DOHH2 (cell line): Measurements from ENCODE around the gene COL1A2.

Experiments
- EZH2phosphoT487 ChIP-seq: fragments of 200-600 bp; sonication (generic); IDR thresholded peaks from 2 replicates; pipeline ENCODE4 v1.6.1; 2017; ENCODE audit warnings: borderline replicate concordance, mild to moderate bottlenecking, antibody characterized with exemption, low read length, moderate library complexity, mixed read lengths
- TF ChIP-seq, protein P1 (sequence below): fragments of 200-600 bp; sonication (generic); IDR thresholded peaks from one replicate; pipeline ENCODE4 v1.5.1; 2014; ENCODE audit warnings: antibody characterized with exemption, mild to moderate bottlenecking, low read depth, low read length; ENCODE audit not compliant: poor library complexity, severe bottlenecking

- TF ChIP-seq, protein P1, sequence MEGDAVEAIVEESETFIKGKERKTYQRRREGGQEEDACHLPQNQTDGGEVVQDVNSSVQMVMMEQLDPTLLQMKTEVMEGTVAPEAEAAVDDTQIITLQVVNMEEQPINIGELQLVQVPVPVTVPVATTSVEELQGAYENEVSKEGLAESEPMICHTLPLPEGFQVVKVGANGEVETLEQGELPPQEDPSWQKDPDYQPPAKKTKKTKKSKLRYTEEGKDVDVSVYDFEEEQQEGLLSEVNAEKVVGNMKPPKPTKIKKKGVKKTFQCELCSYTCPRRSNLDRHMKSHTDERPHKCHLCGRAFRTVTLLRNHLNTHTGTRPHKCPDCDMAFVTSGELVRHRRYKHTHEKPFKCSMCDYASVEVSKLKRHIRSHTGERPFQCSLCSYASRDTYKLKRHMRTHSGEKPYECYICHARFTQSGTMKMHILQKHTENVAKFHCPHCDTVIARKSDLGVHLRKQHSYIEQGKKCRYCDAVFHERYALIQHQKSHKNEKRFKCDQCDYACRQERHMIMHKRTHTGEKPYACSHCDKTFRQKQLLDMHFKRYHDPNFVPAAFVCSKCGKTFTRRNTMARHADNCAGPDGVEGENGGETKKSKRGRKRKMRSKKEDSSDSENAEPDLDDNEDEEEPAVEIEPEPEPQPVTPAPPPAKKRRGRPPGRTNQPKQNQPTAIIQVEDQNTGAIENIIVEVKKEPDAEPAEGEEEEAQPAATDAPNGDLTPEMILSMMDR, result no peak
- TF ChIP-seq EZH2phosphoT487, result no peak
These were observed 34.5 kb downstream of the COL1A2 start for GRCh38 chr7:94429153-94429552.
